HG03521 (cell line): ENCODE results near the gene ZCCHC8.
A peak's percentile ranks its signal among the peaks of the same experiment; 100 is the strongest.

Source experiments
- ATAC-seq: cut with Tn5 transposase; IDR thresholded peaks from one replicate; pipeline ENCODE4 v1.9.1; 2021; ENCODE audit warnings: mild to moderate bottlenecking, moderate library complexity; ENCODE audit not compliant: unreplicated experiment

Gene ZCCHC8

GRCh38 chr12:122500685-122501488 lies at the start of gene ZCCHC8:
ZCCHC8 (minus strand) TSS chr12:122500932; CDS start chr12:122500840, 92 bp downstream.
- ATAC-seq: peak; percentile 95

GRCh38 chr12:122547330-122547729 lies 46.6 kb upstream of the ZCCHC8 start:
- ATAC-seq: no peak

DNA sequence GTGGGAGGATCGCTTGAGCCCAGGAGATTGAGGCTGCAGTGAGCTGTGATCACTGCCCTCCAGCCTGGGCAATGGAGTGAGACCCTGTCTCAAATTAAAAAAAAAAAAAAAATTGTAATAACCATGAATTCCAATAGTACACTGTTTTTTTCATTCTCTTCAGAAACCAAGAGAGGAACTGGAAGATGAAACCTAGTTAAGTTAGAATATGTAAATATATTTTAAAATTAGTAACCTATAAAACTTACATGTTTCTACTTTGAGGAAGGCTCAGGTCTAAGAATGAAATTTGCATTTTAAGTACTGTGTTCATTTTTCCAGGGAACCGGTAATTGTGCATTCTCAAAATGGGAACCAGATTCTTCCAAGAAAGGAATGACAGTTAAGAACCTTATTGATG lies 45.1 kb upstream of the ZCCHC8 start:
- ATAC-seq: peak; percentile 60

DNA sequence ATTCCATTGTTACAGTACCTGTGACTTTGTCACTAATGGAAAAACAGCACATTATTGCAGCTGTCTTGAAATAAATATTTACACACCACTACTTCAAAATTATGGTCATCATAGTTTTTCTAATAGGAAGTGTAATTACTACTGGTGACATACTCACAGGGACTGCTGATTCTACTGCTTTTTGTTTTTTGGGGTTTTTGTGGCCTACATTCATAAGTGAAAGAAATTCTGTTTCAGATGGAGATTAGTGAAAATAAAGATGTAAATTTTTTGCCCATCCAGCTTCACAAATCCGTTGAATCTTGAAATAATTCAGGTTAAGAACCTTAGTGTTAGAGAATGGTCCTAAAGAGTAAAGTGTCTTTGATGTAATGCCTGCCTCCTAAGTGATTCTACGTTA lies 43.8 kb upstream of the ZCCHC8 start:
- ATAC-seq: no peak

DNA sequence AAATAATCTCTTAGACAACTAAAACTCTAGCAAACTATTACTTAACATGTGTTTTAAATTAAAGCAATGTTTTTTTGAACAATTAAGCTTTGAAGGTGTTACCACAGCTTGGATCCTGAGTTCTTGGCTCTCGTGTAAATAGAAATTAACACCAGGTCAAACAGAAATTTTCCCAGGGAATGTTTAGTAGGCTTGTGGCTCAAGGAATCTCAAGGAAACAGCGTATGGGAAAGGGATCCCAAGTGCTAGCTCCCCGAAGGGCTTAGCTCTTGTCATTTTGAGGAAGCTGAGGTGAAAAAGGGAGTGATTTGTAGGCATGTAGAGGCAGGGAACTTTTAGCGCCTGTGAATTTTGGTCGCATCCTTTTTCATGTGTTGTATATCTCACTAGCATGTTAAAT lies 37.8 kb upstream of the ZCCHC8 start:
- ATAC-seq: no peak

- ATAC-seq: no peak
Observed at GRCh38 chr12:122537021-122537420, 36.3 kb upstream of the ZCCHC8 start.

DNA sequence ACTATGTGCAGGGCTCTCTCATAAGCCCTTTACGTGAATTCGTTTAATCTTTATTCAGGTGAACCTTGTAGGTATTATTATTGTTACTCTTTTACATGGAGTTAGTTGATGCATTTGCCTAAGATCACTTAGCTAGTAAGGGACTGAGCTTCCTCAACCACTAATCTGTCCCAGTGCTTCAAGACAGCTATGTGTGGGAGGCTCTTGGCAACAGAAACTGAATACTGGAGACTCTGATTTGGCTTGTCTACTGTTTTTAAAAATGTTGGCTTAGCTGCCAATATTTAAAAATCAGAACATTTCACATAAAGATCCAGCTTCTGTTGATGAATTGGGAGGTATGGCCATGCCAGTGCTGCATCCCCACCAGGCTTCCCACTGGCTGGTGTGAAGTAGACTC lies 33.1 kb upstream of the ZCCHC8 start:
- no peak for ATAC-seq

GRCh38 chr12:122528992-122529391 lies 28.3 kb upstream of the ZCCHC8 start:
- no peak for ATAC-seq

GRCh38 chr12:122528582-122528981 lies 27.9 kb upstream of the ZCCHC8 start:
- ATAC-seq: no peak

- no peak for ATAC-seq
Observed at GRCh38 chr12:122527478-122527944, 26.8 kb upstream of the ZCCHC8 start.

GRCh38 chr12:122526683-122527477 lies 26.1 kb upstream of the ZCCHC8 start, which contains the start of the genes KNTC1 and RSRC2:
KNTC1 (plus strand) TSS chr12:122527249; CDS start chr12:122530064, 2,815 bp downstream.
RSRC2 (minus strand) TSS chr12:122526936; CDS start chr12:122526853, 83 bp downstream.
- ATAC-seq: peak; percentile 92

DNA sequence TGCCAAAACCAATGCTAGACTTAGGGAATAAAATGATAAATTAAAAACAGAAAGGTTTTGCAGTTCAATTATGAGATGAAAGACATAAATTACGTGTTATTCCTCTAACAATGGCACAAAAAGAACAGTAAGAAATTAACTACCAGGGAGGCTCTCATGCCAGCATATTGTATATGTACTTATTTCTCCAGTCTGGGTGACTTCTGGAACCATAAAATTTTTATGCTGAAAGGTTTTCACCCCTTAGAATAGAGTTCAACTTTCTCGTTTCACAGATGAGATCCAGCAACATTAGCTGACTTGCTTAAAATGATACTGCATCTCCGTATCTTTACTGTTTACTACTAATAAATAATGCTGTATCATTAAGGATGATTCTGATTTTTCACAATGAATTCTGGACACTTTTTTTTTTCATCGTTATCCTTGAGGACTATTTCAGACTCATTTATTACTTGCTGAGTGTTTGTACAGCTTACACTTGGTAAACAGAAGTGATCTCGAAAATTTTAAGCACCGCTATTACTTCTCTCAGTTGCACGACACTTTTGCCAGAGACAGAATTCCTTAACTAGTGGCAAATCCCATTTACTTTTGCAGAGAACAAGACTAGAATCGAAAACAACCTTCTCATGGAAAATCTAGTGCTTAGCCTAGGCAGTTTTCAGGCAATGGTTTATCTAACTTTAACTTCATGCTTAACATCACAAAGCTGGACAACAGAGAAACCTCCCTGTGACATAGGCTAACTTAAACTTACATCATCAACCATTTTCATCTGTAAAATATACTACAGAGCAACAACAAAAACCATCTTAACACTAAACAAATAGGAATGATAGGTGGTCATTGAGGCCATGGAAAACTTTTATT lies 23.4 kb upstream of the ZCCHC8 start:
- no peak for ATAC-seq

GRCh38 chr12:122523280-122523679 lies 22.5 kb upstream of the ZCCHC8 start:
- ATAC-seq: no peak

DNA sequence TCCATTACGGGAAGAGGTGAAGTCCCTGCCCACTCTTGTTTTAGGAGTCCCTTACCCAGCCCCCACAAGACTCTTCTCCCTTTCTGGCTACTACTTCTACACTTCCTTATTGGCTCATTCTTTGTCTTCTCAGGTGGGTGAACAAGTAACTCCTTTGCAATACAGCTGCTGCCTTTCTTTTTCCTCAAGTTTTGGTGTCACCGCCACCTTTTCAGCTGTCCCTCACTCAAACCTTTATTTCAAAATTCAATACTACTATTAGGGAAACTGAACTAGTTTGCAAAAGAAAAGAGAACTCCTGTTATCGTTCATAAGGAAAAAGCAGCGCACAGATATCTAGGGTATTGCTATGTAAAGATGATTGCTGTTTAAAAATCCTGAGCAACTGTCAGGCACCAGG lies 19.9 kb upstream of the ZCCHC8 start:
- no peak for ATAC-seq

- no peak for ATAC-seq
Observed at GRCh38 chr12:122519418-122519817, 18.7 kb upstream of the ZCCHC8 start.

DNA sequence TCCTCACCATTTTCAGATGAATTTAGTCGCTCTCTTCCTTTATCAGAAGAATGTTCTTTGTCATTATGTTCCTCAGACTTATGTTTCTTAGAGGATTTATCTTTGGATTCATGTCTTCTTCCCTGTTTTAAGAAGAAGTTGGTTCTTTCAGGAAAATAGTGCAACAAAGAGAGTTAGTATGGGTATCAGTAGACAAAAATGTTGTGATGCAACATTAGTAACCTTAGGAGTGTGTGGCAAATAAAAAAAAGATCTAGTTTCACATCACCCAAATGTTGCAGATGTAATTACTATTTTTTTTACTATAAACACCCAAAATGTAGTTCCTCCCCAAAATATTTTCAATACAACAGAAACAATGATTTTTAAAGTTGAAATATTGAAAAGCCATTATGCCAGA lies 18.2 kb upstream of the ZCCHC8 start:
- no peak for ATAC-seq

DNA sequence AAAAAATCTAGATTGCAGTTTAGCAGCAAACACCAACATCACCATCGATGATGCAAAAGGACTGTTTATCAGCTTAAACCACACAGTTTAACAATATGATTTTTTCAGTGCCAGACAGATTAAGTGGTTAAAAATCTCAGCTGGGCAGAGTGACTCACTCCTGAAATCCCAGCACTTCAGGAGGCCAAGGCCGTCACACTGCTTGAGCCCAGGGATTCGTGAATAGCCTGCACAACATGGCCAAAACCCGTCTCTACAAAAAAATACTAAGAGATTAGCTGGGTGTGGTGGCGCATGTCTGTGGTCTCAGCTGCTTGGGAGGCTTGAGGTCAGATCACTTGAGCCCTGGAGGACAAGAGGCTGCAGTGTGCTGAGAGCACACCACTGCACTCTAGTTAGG lies 17.1 kb upstream of the ZCCHC8 start:
- ATAC-seq: no peak

- no peak for ATAC-seq
Observed at GRCh38 chr12:122516544-122517361, 16.0 kb upstream of the ZCCHC8 start.

DNA sequence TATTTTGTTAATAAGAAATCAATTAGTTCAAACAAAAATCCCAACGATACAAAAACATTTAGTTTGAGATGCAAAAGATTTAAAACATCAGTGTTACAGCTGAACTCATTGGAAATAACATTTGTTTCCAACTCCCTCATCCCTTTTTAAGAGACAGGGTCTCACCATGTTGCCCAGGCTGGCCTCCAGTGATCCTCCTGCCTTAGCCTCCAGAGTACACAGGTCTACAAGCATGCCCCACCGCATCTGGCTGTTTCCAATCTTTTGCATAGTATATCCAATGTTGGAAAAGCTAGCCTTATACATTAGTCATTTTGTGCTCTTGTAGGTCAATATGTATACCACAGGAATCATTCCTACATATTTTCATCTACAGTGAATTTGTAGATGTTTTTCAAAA lies 14.5 kb upstream of the ZCCHC8 start:
- ATAC-seq: no peak

DNA sequence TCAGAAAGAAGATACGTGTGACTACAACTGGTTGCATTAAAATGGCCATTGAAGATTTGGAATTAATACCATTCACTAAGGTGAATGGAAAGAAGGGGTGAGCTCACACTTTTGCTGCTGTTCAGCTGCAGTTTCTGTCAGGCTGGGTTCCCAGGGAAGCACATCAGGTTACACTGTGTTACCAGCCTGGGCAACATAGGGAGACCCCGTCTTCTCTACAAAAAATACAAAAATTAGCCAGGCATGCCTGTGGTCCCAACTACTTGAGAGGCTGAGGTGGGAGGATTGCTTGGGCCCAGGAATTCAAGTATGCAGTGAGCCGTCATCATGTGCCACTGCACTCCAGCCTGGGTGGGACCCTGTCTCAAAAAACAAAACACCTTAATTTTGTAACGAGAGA lies 12.9 kb upstream of the ZCCHC8 start:
- no peak for ATAC-seq
